NCI-H1105 treated with DMSO at 0.1 percent for 48 hours (cell line): Measurements from ENCODE around the gene CSDE1.
"Not testable (repeated sequence)": the region's sequence is repeated elsewhere in the genome, so short reads cannot be mapped to it uniquely, and the experiment has no call there.

ENCODE experiments used
- DNase-seq: peaks from one replicate; lab custom pipeline; 2025; lab: John Stamatoyannopoulos, UW

Gene CSDE1

GRCh38 chr1:114757455-114758255 is at the start of gene CSDE1:
Gene CSDE1, minus strand, starts transcription at chr1:114757984. Its CDS starts 18,094 bp downstream, at chr1:114739890.
- DNase-seq = peak; percentile 98

- not testable (repeated sequence) for DNase-seq
Observed at GRCh38 chr1:114804449-114804848, 46.7 kb upstream of the CSDE1 start.

GRCh38 chr1:114803001-114803400 is 45.2 kb upstream of the CSDE1 start:
- no peak for DNase-seq

GRCh38 chr1:114794038-114794437 is 36.3 kb upstream of the CSDE1 start:
- DNase-seq = no peak

GRCh38 chr1:114790581-114790980 is 32.8 kb upstream of the CSDE1 start:
- not testable (repeated sequence) for DNase-seq

- not testable (repeated sequence) for DNase-seq
Observed at GRCh38 chr1:114786440-114786839, 28.7 kb upstream of the CSDE1 start.

- DNase-seq = no peak
Observed at GRCh38 chr1:114782476-114782875, 24.7 kb upstream of the CSDE1 start.

- peak; percentile 96 for DNase-seq
Observed at GRCh38 chr1:114780344-114781226, 22.8 kb upstream of the CSDE1 start, which contains the start of gene SIKE1. Gene SIKE1, minus strand, starts transcription at chr1:114780685. Its CDS starts 78 bp downstream, at chr1:114780607.

GRCh38 chr1:114779722-114780121 is 21.9 kb upstream of the CSDE1 start:
- no peak for DNase-seq

GRCh38 chr1:114776726-114777125 is 18.9 kb upstream of the CSDE1 start:
- not testable (repeated sequence) for DNase-seq

GRCh38 chr1:114771992-114772391 is 14.2 kb upstream of the CSDE1 start:
- DNase-seq = no peak

GRCh38 chr1:114770989-114771388 is 13.2 kb upstream of the CSDE1 start:
- no peak for DNase-seq

GRCh38 chr1:114764689-114765088 is 6.9 kb upstream of the CSDE1 start:
- DNase-seq = no peak

GRCh38 chr1:114758256-114758832 is 560 bp upstream of the CSDE1 start:
- no peak for DNase-seq

- peak; percentile 43 for DNase-seq
Observed at GRCh38 chr1:114756949-114757454, 782 bp downstream of the CSDE1 start.

- no peak for DNase-seq
Observed at GRCh38 chr1:114756009-114756892, 1.5 kb downstream of the CSDE1 start.

- no peak for DNase-seq
Observed at GRCh38 chr1:114755006-114755931, 2.5 kb downstream of the CSDE1 start.

- not testable (repeated sequence) for DNase-seq
Observed at GRCh38 chr1:114753702-114754101, 4.1 kb downstream of the CSDE1 start.

GRCh38 chr1:114753143-114753542 is 4.6 kb downstream of the CSDE1 start:
- DNase-seq = no peak

- peak; percentile 1 for DNase-seq
Observed at GRCh38 chr1:114750780-114751179, 7.0 kb downstream of the CSDE1 start.
